ENCODE measurements around the gene LASP1. TPM values are rescaled to one million over a fixed set of nuclear protein-coding genes. Genes with fewer than 3 reads are reported as not detected.
"Not testable (repeated sequence)": the region's sequence is repeated elsewhere in the genome, so short reads cannot be mapped to it uniquely, and the experiment has no call there.

LASP1 gene
- polyA plus RNA-seq, 1 donor (not counting 4 experiments of a cell fraction or from before 2014, with no cell fraction given): 88.1 TPM

DNA sequence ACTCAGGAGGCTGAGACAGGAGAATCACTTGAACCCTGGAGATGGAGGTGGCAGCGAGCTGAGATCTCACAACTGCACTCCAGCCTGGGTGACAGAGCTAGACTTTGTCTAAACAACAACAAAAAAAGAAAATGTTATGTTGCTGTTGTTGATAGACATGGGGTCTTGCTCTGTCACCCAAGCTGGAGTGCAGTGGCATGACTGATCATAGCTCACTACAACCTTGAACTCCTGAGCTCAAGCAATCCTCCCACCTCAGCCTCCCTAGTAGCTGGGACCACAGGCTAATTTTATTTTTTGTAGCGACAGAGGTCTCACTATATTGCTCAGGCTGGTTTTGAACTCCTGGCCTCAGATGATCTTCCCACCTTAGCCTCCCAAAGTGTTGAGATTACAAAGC is 77.3 kb downstream of the LASP1 start:
- H3K79me2 ChIP-seq (ENCODE audit: control insufficient read depth, insufficient read depth, low read length): no peaks in the 10 kb centered on the region
- TF ChIP-seq, protein P1, sequence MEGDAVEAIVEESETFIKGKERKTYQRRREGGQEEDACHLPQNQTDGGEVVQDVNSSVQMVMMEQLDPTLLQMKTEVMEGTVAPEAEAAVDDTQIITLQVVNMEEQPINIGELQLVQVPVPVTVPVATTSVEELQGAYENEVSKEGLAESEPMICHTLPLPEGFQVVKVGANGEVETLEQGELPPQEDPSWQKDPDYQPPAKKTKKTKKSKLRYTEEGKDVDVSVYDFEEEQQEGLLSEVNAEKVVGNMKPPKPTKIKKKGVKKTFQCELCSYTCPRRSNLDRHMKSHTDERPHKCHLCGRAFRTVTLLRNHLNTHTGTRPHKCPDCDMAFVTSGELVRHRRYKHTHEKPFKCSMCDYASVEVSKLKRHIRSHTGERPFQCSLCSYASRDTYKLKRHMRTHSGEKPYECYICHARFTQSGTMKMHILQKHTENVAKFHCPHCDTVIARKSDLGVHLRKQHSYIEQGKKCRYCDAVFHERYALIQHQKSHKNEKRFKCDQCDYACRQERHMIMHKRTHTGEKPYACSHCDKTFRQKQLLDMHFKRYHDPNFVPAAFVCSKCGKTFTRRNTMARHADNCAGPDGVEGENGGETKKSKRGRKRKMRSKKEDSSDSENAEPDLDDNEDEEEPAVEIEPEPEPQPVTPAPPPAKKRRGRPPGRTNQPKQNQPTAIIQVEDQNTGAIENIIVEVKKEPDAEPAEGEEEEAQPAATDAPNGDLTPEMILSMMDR (optimal IDR thresholded peaks at IDR 0.05 in 1 of 3, IDR thresholded peaks at IDR 0.05 in 1 of 3, conservative IDR thresholded peaks at IDR 0.05 in 1 of 3; ENCODE audit: extremely low read depth in 1 of 3, insufficient read depth in 2 of 3, low read length in 3 of 3): no peak
- TF ChIP-seq EZH2 (IDR thresholded peaks at IDR 0.05; ENCODE audit: low read length): no peak
- no peaks in the 10 kb centered on the region for H3K4me1 ChIP-seq (ENCODE audit: control insufficient read depth, extremely low read depth, insufficient read depth, low read length)
- FAIRE-seq (no peak), DNase-seq (ENCODE audit: low read depth, low spot score) (no peak)
- no peaks in the 10 kb centered on the region for H3K9me1 ChIP-seq (ENCODE audit: control insufficient read depth, extremely low read depth, insufficient read depth, low read length)
- H3K27me3 ChIP-seq (ENCODE audit: control insufficient read depth, extremely low read depth, insufficient read depth, low read length): no peaks in the 10 kb centered on the region
- H3K4me2 ChIP-seq (ENCODE audit: control insufficient read depth, extremely low read depth, insufficient read depth, low read depth, low read length): no peak overlapping the region
- no peak overlapping the region for H3K27ac ChIP-seq (ENCODE audit: control insufficient read depth, insufficient read depth, low read length)
- no peaks in the 10 kb centered on the region for H4K20me1 ChIP-seq (ENCODE audit: control insufficient read depth, extremely low read depth, insufficient read depth, low read length)
- H3K36me3 ChIP-seq (ENCODE audit: control insufficient read depth in 2 of 2, extremely low read depth in 1 of 2, insufficient read depth in 2 of 2, low read length in 2 of 2): no peaks in the 10 kb centered on the region
- dilution Hi-C loops (cut with MboI; ENCODE audit: extremely low pct_ligation_motif_present, low sequenced_read_pairs): no loop called here
- H3K4me3 ChIP-seq (ENCODE audit: control insufficient read depth in 2 of 3, extremely low read depth in 1 of 3, insufficient read depth in 2 of 3, low read depth in 1 of 3, low read length in 3 of 3): no peak overlapping the region
- H3K9me3 ChIP-seq (ENCODE audit: control insufficient read depth, low read depth, low read length): no peaks in the 10 kb centered on the region
- no peak overlapping the region for H2AFZ ChIP-seq (ENCODE audit: control insufficient read depth, low read length)
- H3K9ac ChIP-seq (ENCODE audit: control insufficient read depth, extremely low read depth, insufficient read depth, low read length): no peak overlapping the region

DNA sequence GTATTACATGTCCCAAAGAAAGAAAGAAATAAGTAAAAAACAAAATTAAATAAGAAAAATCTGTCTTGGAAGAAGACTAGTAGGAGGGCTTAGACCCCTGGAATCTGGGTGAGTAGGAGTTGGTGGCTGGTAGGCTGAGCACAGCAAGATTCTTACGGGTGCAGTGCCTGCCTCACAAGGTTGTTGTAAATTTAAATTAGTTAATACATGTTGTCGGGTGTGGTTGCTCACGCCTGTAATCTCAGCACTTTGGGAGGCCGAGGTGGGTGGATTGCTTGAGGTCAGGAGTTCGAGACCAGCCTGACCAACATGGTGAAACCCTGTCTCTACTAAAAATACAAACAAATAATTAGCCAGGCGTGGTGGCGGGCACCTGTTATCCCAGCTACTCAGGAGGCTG is 83.9 kb downstream of the LASP1 start:
- H2AFZ ChIP-seq (ENCODE audit: control insufficient read depth, low read length); H3K9me3 ChIP-seq (ENCODE audit: control insufficient read depth, low read depth, low read length); H3K27me3 ChIP-seq (ENCODE audit: control insufficient read depth, extremely low read depth, insufficient read depth, low read length); H3K9me1 ChIP-seq (ENCODE audit: control insufficient read depth, extremely low read depth, insufficient read depth, low read length); H4K20me1 ChIP-seq (ENCODE audit: control insufficient read depth, extremely low read depth, insufficient read depth, low read length); H3K79me2 ChIP-seq (ENCODE audit: control insufficient read depth, insufficient read depth, low read length); DNase-seq (ENCODE audit: low read depth, low spot score); H3K4me2 ChIP-seq (ENCODE audit: control insufficient read depth, extremely low read depth, insufficient read depth, low read depth, low read length); H3K9ac ChIP-seq (ENCODE audit: control insufficient read depth, extremely low read depth, insufficient read depth, low read length); dilution Hi-C loops (cut with MboI; ENCODE audit: extremely low pct_ligation_motif_present, low sequenced_read_pairs); H3K4me1 ChIP-seq (ENCODE audit: control insufficient read depth, extremely low read depth, insufficient read depth, low read length); H3K4me3 ChIP-seq (ENCODE audit: control insufficient read depth in 2 of 3, extremely low read depth in 1 of 3, insufficient read depth in 2 of 3, low read depth in 1 of 3, low read length in 3 of 3); H3K27ac ChIP-seq (ENCODE audit: control insufficient read depth, insufficient read depth, low read length); FAIRE-seq; H3K36me3 ChIP-seq (ENCODE audit: control insufficient read depth in 2 of 2, extremely low read depth in 1 of 2, insufficient read depth in 2 of 2, low read length in 2 of 2): not testable (repeated sequence)

DNA sequence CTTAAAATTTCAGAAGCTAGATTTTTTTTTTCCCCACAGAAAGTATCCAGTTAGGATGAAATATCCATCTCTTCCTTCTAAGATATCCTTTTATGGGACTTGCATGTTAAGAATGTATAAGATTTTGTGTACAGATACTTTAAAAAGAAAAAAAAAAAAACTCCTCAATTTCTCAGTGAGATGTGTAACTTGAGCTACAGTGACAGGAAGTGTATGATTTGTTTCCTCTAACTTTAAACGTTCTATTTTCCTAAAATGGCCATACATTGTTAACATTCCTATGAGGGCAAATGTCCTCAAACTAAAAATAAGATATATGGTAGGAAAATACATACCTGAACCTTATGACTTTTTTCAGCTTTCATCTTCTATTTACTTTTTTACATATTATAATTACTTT is 88.5 kb downstream of the LASP1 start:
- Histone ChIP-seq H2AFZ (ENCODE audit: control insufficient read depth, low read length) (no peak overlapping the region), H3K9me1 (ENCODE audit: control insufficient read depth, extremely low read depth, insufficient read depth, low read length) (no peaks in the 10 kb centered on the region), H4K20me1 (ENCODE audit: control insufficient read depth, extremely low read depth, insufficient read depth, low read length) (no peaks in the 10 kb centered on the region), H3K9ac (ENCODE audit: control insufficient read depth, extremely low read depth, insufficient read depth, low read length) (no peak overlapping the region), H3K36me3 (ENCODE audit: control insufficient read depth in 2 of 2, extremely low read depth in 1 of 2, insufficient read depth in 2 of 2, low read length in 2 of 2) (no peaks in the 10 kb centered on the region), H3K27me3 (ENCODE audit: control insufficient read depth, extremely low read depth, insufficient read depth, low read length) (no peaks in the 10 kb centered on the region), H3K4me2 (ENCODE audit: control insufficient read depth, extremely low read depth, insufficient read depth, low read depth, low read length) (no peak overlapping the region), H3K27ac (ENCODE audit: control insufficient read depth, insufficient read depth, low read length) (no peak overlapping the region), H3K79me2 (ENCODE audit: control insufficient read depth, insufficient read depth, low read length) (no peaks in the 10 kb centered on the region), H3K9me3 (ENCODE audit: control insufficient read depth, low read depth, low read length) (no peaks in the 10 kb centered on the region), H3K4me3 (ENCODE audit: control insufficient read depth in 2 of 3, extremely low read depth in 1 of 3, insufficient read depth in 2 of 3, low read depth in 1 of 3, low read length in 3 of 3) (no peak overlapping the region), H3K4me1 (ENCODE audit: control insufficient read depth, extremely low read depth, insufficient read depth, low read length) (no peaks in the 10 kb centered on the region)
- TF ChIP-seq, protein P1 (optimal IDR thresholded peaks at IDR 0.05 in 1 of 3, IDR thresholded peaks at IDR 0.05 in 1 of 3, conservative IDR thresholded peaks at IDR 0.05 in 1 of 3; ENCODE audit: extremely low read depth in 1 of 3, insufficient read depth in 2 of 3, low read length in 3 of 3): no peak
- TF ChIP-seq EZH2 (IDR thresholded peaks at IDR 0.05; ENCODE audit: low read length): no peak
- no peak for FAIRE-seq
- DNase-seq (ENCODE audit: low read depth, low spot score): no peak
- dilution Hi-C loops (cut with MboI; ENCODE audit: extremely low pct_ligation_motif_present, low sequenced_read_pairs): no loop called here

Measured in keratinocyte (primary cell).